HG03066 (cell line): ENCODE measurements around the gene MGST2.

Source experiments
- ATAC-seq: cut with Tn5 transposase; IDR thresholded peaks from one replicate; pipeline ENCODE4 v1.9.1; 2021; ENCODE audit warnings: low read depth; ENCODE audit not compliant: unreplicated experiment

The MGST2 gene

GRCh38 chr4:139643042-139643895 lies 22.4 kb upstream of the MGST2 start:
- no peak for ATAC-seq

DNA sequence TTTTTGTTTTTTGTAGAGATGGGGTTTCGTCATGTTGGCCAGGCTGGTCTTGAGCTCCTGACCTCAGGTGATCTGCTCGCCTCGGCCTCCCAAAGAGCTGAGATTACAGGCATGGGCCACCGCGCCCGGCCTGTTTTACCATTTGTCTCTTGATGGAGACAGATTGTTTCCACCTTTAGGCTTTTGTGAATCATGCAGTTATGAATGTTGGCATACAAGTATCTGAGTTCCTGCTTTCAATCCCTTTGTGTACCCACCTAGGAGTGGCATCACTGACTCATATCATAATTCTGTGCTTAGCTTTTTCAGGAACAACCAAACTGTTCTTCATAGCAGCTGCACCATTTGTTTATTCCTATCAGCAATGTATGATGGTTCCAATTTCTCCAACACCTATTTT lies 20.2 kb upstream of the MGST2 start:
- ATAC-seq = no peak

- no peak for ATAC-seq
Observed at GRCh38 chr4:139647184-139647583, 18.4 kb upstream of the MGST2 start.

DNA sequence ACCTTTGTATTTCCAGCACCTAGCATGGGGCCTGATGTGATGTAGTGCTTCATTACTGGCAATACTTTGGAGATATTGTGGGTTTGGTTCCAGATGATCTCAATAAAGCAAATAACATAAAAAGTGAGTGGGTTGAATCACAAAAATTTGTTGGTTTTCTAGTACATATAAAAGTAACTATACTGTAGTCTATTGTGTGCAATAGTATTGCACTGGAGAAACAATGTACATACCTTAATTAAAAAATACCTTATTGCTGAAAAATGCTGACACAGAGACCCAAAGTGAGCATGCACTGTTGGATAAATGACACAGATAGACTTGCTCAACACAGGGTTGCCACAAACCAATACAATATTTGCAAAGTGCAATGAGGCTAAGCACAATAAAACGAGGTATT lies 17.7 kb upstream of the MGST2 start:
- ATAC-seq = no peak

DNA sequence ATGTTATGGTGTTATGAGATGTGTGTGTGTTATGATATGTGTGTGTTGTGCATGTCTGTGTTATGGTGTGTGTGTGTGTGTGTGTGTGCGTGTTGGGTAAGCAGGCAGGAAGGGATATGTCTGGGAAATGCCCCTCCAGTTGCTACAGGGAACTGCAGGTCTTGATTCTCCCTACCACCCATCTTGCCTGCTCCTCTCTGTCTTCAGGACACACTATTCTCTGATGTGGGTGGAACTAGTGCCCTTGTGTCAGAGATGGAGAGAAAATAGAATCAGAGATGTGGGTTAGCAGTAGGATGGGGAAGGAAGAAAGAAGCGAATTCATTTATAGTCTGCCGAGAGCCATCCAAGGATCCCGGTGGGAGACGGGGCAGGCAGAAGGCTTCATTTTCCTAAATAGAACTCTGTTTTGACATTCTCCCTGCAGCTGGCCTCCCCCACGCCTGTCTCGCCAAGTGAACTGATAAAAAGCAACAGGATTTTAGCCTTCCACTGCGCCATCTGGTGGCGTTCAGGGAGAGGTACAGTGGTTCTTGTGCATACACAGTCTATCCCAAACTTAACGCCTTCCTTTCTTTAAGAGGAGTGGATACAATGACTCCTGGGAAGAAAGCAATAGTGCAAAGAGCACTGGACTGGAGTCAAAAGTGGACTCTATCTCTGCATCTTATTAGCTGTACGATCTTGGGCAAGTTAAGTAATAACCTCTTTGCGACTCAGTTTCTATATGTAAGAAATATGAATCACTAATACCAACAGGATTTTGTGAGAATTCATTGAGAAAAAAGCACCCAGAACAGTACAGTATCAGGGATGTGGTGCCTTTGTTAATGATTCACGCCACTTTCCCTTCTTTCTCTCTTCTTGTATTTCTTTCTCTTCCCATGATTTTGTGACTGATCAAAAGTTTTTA lies 14.1 kb upstream of the MGST2 start:
- peak; percentile 84 for ATAC-seq

- no peak for ATAC-seq
Observed at GRCh38 chr4:139654516-139654915, 11.1 kb upstream of the MGST2 start.

- ATAC-seq = no peak
Observed at GRCh38 chr4:139655116-139655515, 10.5 kb upstream of the MGST2 start.

- ATAC-seq = peak; percentile 69
Observed at GRCh38 chr4:139656614-139657486, 8.8 kb upstream of the MGST2 start.

GRCh38 chr4:139658185-139658584 lies 7.4 kb upstream of the MGST2 start:
- ATAC-seq = no peak

DNA sequence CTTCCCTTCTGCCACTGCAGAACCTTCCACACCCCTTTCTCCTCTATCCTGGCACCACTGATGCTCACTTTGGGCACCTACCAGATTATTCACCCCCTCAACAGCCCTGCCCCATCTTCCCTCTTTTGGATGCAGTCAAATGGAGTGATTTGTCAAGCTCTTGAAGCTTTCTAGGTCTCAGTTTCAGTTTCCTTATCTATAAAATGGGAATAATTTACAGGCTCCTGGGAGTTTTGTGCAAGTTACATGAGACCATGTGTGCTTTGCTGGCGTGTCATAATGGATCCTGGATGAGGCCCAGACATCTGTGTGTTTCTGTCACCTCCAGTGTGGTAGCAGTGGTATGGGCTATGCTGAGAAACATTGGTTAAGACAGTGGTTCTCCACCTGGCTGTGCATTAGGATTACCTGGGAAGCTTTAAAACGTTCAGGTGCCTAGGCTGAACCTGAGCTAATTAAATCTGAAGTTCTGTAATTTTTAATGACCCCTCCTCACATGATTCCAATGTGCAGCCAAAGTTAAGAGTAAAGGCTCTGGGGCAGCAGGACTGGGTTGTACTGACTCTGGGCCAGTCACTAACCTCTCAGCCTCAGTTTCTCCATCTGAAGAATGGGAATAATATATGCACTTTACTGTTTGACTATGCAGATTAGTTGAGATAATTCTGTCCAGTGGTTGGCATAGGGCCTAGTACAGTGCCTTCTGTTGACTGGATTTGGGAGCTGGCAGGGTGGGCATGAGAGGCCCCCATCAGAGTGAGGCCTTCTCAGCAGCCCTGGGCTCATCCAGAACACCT lies 6.8 kb upstream of the MGST2 start:
- no peak for ATAC-seq

DNA sequence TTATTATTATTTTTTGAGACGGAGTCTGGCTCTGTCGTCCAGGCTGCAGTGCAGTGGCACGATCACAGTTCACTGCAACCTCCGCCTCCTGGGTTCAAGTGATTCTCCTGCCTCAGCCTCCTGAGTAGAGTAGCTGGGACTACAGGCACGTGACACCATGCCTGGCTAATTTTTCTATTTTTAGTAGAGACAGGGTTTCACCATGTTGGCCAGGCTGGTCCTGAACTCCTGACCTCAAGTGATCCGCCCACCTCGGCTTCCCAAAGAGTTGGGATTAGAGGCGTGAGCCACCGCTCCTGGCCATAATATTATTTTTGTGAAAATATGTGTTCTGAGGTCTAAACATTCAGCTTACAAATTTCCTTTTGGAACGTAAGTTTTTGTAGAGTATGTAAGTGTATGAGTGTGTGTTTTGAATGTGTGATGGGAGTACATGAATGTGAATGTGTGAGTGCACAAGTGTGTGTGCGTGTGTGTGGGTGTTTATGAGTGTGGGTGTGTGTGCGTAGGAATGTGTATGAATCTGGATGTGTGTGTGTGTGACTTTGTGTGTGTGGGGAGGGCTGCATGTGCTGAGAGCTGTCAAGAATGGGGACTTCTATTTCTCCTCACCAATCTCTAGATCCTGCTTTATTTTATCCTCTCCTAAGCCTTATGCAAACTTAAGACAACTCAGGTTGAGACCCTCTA lies 5.7 kb upstream of the MGST2 start:
- ATAC-seq = no peak

- no peak for ATAC-seq
Observed at GRCh38 chr4:139660568-139661043, 5.0 kb upstream of the MGST2 start.

- no peak for ATAC-seq
Observed at GRCh38 chr4:139663561-139664138, 2.0 kb upstream of the MGST2 start.

- no peak for ATAC-seq
Observed at GRCh38 chr4:139664442-139664841, 1.2 kb upstream of the MGST2 start.

DNA sequence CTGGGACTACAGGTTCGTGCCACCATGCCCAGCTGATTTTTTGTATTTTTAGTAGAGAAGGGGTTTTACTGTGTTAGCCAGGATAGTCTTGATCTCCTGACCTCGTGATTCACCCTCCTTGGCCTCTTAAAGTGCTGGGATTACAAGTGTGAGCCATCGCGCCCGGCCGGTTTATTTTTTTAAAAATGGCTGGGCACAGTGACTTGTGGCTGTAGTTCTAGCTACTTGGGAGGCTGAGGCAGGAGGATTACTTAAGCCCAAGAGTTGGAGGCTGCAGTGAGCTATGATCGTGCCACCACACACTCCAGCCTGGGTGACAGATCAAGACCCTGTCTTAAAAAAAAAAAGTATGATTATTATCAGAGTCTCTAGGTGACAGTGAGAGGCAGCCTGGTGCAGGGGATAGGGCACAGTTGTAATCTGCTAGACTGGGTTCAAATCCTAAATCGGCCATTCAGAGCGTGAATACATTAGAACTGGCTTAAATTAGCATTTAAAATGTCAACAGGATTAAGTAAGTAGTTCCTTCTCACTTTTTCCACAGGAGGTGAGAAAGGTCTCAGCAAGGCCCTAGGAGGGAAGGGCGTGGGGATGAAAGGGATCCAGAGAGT lies 435 bp upstream of the MGST2 start:
- ATAC-seq = peak; percentile 3

GRCh38 chr4:139666735-139667281 lies 1.2 kb downstream of the MGST2 start:
- peak; percentile 46 for ATAC-seq

GRCh38 chr4:139668036-139668435 lies 2.4 kb downstream of the MGST2 start:
- no peak for ATAC-seq

DNA sequence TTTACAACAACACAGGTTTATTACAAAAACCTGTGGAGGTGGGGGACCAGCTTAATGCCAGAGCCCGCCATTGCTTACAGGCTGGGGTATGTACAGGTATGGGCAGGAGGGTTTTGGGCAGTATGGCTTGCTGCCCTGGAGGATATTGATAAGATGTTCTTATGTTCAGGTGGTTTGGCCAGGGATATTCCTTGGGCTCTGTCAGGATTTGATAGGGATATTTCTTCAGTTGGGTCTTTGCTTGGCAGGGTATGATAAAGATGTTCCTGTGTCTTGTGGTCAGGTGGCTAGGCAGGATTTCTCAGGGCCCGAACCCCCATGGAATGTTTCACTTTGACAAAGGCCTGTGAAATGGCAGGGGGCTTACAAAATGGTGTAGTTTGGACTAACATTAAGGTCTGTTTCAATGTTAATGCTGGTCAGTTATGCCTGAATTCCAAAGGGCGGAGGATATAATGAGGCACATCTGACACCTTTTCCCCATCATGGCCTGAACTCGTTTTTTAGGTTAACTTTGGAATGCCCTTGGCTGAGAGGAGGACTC lies 3.1 kb downstream of the MGST2 start:
- no peak for ATAC-seq
